GM10266 (cell line): ENCODE data around the gene CACNA1D.

Source experiments
- DNase-seq: peaks from one replicate; pipeline ENCODE4 v3.0.0; 2012; ENCODE audit errors: extremely low spot score
- CTCF ChIP-seq: IDR thresholded peaks from 2 replicates; pipeline ENCODE4 v1.5.1; 2012; ENCODE audit warnings: mild to moderate bottlenecking, low read depth; ENCODE audit not compliant: control insufficient read depth, insufficient read depth; ENCODE audit errors: missing control alignments

CACNA1D gene

GRCh38 chr3:53826048-53826447, 331.6 kb downstream of the CACNA1D start:
- no peak for DNase-seq
- TF ChIP-seq CTCF = no peak

GRCh38 chr3:53828581-53828980, 334.2 kb downstream of the CACNA1D start:
- DNase-seq = no peak
- TF ChIP-seq CTCF = no peak

- TF ChIP-seq CTCF = no peak
- no peak for DNase-seq
These were observed 335.2 kb downstream of the CACNA1D start for GRCh38 chr3:53829605-53830004.

GRCh38 chr3:53830944-53831343, 336.5 kb downstream of the CACNA1D start:
- TF ChIP-seq CTCF = no peak
- DNase-seq = no peak

GRCh38 chr3:53833053-53833645, 338.7 kb downstream of the CACNA1D start:
- no peak for TF ChIP-seq CTCF
- DNase-seq = no peak

- DNase-seq = no peak
- no peak for TF ChIP-seq CTCF
These were observed 339.3 kb downstream of the CACNA1D start for GRCh38 chr3:53833700-53834099.

GRCh38 chr3:53834429-53835095, 340.2 kb downstream of the CACNA1D start:
- TF ChIP-seq CTCF = no peak
- no peak for DNase-seq
